Measurements from ENCODE around the gene CCDC28A. TPM values are rescaled to one million over a fixed set of nuclear protein-coding genes. Genes with fewer than 3 reads are reported as not detected.

The CCDC28A gene
- total and polyA plus RNA-seq, 4 donors, result 11.9 to 20.3 (median 16.1) TPM

DNA sequence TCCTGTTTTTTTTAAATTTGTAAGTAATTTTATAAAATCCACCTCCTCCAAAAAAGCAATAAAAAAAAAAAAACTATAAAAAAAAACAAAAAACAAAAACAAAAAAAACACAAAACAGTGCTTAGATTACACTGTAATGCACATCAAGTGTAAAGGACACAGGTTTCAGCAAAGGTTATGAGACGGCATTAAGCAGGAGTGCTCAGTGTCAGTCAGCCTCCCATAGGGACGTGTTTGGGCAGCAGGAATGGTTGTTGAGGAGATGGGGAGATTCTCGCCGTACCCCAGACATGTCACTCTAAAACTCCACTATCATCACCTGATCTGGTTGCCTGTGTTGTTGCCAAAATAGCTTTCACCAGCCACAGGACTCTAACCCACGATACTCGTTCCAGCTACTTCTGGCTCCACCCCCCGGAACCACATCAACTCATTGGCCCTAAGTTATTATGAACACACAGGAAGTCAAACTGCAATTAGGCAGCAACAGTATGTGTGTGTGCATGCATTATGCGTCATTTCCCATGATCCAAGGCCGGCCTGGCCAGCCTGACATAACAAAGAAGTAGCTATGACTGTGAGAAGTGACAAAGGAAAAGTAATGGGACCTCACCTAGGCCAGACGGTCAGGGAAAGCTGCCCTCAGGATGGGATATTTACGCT lies 51.0 kb downstream of the CCDC28A start:
- no peak for DNase-seq (ENCODE audit: low spot score)
- Histone ChIP-seq H3K4me1 (ENCODE audit: control insufficient read depth in 4 of 4, insufficient read depth in 4 of 4, low read length in 3 of 4) (no peaks in the 10 kb centered on the region), H3K9ac (ENCODE audit: low read depth in 1 of 2, low read length in 2 of 2) (no peak overlapping the region), H3K27me3 (ENCODE audit: control insufficient read depth in 4 of 4, insufficient read depth in 4 of 4, low read length in 3 of 4) (no peaks in the 10 kb centered on the region), H3K4me3 (ENCODE audit: low read depth in 1 of 3, low read length in 3 of 3) (no peak overlapping the region), H3K36me3 (ENCODE audit: control insufficient read depth in 4 of 4, insufficient read depth in 3 of 4, low read depth in 1 of 4, low read length in 3 of 4) (no peaks in the 10 kb centered on the region), H3K9me3 (ENCODE audit: control insufficient read depth in 4 of 4, low read length in 3 of 4) (peaks cover 0 to 1% (median 0%) of the 10 kb centered on the region in 4 donors), H3K27ac (ENCODE audit: low read depth in 1 of 2, low read length in 2 of 2) (no peak overlapping the region)
- WGBS, result 84% methylated on average over 11 of the region's 11 CpGs
- TF ChIP-seq SP1 (IDR thresholded peaks at IDR 0.05), result no peak
- TF ChIP-seq HNF4A (conservative IDR thresholded peaks at IDR 0.05), result no peak
- TF ChIP-seq JUND (IDR thresholded peaks at IDR 0.05), result no peak
- no peak for TF ChIP-seq MAX (IDR thresholded peaks at IDR 0.05)
- TF ChIP-seq RAD21 (IDR thresholded peaks at IDR 0.05), result no peak
- no peak for TF ChIP-seq ATF3 (IDR thresholded peaks at IDR 0.05)

DNA sequence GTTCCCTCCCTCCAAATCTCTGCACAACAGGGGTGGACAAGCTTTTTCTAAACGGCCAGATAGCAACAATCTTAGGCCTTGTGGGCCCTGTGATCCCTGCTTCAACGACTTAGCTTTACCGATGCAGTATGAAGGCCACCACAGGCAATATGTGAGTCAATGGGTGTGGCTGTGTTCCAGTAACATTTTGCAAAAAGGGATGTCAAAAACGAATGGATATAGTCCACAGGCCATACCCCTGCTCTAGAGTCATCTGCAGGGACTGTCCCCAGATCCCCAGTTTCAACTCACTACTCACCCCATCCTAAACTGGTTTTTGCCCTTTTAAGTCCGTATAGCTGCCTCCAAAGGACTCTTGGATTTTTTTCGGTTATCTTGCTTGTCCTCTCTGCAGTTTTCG lies 56.7 kb downstream of the CCDC28A start:
- no peaks in the 10 kb centered on the region for H3K27me3 ChIP-seq (ENCODE audit: control insufficient read depth in 4 of 4, insufficient read depth in 4 of 4, low read length in 3 of 4)
- DNase-seq (ENCODE audit: low spot score), result no peak
- peaks cover 0 to 1% (median 0%) of the 10 kb centered on the region in 4 donors for H3K9me3 ChIP-seq (ENCODE audit: control insufficient read depth in 4 of 4, low read length in 3 of 4)
- TF ChIP-seq SP1 (IDR thresholded peaks at IDR 0.05), result no peak
- no peak for TF ChIP-seq MAX (IDR thresholded peaks at IDR 0.05)
- TF ChIP-seq JUND (IDR thresholded peaks at IDR 0.05), result no peak
- TF ChIP-seq YY1 (IDR thresholded peaks at IDR 0.05), result no peak
- no peak for TF ChIP-seq FOXA2 (IDR thresholded peaks at IDR 0.05)
- TF ChIP-seq, protein P1, sequence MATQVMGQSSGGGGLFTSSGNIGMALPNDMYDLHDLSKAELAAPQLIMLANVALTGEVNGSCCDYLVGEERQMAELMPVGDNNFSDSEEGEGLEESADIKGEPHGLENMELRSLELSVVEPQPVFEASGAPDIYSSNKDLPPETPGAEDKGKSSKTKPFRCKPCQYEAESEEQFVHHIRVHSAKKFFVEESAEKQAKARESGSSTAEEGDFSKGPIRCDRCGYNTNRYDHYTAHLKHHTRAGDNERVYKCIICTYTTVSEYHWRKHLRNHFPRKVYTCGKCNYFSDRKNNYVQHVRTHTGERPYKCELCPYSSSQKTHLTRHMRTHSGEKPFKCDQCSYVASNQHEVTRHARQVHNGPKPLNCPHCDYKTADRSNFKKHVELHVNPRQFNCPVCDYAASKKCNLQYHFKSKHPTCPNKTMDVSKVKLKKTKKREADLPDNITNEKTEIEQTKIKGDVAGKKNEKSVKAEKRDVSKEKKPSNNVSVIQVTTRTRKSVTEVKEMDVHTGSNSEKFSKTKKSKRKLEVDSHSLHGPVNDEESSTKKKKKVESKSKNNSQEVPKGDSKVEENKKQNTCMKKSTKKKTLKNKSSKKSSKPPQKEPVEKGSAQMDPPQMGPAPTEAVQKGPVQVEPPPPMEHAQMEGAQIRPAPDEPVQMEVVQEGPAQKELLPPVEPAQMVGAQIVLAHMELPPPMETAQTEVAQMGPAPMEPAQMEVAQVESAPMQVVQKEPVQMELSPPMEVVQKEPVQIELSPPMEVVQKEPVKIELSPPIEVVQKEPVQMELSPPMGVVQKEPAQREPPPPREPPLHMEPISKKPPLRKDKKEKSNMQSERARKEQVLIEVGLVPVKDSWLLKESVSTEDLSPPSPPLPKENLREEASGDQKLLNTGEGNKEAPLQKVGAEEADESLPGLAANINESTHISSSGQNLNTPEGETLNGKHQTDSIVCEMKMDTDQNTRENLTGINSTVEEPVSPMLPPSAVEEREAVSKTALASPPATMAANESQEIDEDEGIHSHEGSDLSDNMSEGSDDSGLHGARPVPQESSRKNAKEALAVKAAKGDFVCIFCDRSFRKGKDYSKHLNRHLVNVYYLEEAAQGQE (IDR thresholded peaks at IDR 0.05), result no peak
- TF ChIP-seq HNF4A (conservative IDR thresholded peaks at IDR 0.05), result no peak
- TF ChIP-seq ATF3 (IDR thresholded peaks at IDR 0.05), result no peak
- TF ChIP-seq RXRA (IDR thresholded peaks at IDR 0.05), result no peak
- no peak overlapping the region for H3K27ac ChIP-seq (ENCODE audit: low read depth in 1 of 2, low read length in 2 of 2)
- no peaks in the 10 kb centered on the region for H3K4me1 ChIP-seq (ENCODE audit: control insufficient read depth in 4 of 4, insufficient read depth in 4 of 4, low read length in 3 of 4)
- no peak overlapping the region for H3K4me3 ChIP-seq (ENCODE audit: low read depth in 1 of 3, low read length in 3 of 3)
- WGBS, result 86% methylated on average over 7 of the region's 7 CpGs
- no peak overlapping the region for H3K9ac ChIP-seq (ENCODE audit: low read depth in 1 of 2, low read length in 2 of 2)
- H3K36me3 ChIP-seq (ENCODE audit: control insufficient read depth in 4 of 4, insufficient read depth in 3 of 4, low read depth in 1 of 4, low read length in 3 of 4), result no peaks in the 10 kb centered on the region

DNA sequence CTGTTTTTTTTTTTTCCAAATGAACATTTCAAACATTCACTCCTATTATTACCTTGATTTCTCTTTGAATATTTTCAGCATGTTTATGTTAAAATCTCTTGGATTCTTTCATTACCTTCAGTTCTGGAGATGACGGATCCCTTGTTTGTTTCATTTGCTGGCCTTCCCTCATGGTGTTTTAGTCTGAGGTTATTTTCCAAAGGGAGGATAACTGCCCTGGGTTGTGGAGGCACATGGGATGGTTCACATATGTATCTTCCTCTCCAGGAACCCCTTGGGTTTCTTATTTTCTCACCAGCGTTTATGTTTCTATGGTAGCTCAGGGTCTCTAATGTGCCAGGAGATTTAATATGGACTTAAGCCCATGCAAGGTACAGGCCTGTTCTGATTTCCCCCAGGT lies 58.6 kb downstream of the CCDC28A start:
- no peaks in the 10 kb centered on the region for H3K27me3 ChIP-seq (ENCODE audit: control insufficient read depth in 4 of 4, insufficient read depth in 4 of 4, low read length in 3 of 4)
- no peaks in the 10 kb centered on the region for H3K36me3 ChIP-seq (ENCODE audit: control insufficient read depth in 4 of 4, insufficient read depth in 3 of 4, low read depth in 1 of 4, low read length in 3 of 4)
- no peak overlapping the region for H3K27ac ChIP-seq (ENCODE audit: low read depth in 1 of 2, low read length in 2 of 2)
- no peak overlapping the region for H3K9ac ChIP-seq (ENCODE audit: low read depth in 1 of 2, low read length in 2 of 2)
- H3K9me3 ChIP-seq (ENCODE audit: control insufficient read depth in 4 of 4, low read length in 3 of 4), result no peaks in the 10 kb centered on the region
- H3K4me3 ChIP-seq (ENCODE audit: low read depth in 1 of 3, low read length in 3 of 3), result no peak overlapping the region
- WGBS, result 97% methylated on average over 2 of the region's 2 CpGs
- no peak for TF ChIP-seq RXRA (IDR thresholded peaks at IDR 0.05)
- H3K4me1 ChIP-seq (ENCODE audit: control insufficient read depth in 4 of 4, insufficient read depth in 4 of 4, low read length in 3 of 4), result no peaks in the 10 kb centered on the region
- DNase-seq (ENCODE audit: low spot score), result no peak
